ENCODE data around the gene ZIC5.

The ZIC5 gene

DNA sequence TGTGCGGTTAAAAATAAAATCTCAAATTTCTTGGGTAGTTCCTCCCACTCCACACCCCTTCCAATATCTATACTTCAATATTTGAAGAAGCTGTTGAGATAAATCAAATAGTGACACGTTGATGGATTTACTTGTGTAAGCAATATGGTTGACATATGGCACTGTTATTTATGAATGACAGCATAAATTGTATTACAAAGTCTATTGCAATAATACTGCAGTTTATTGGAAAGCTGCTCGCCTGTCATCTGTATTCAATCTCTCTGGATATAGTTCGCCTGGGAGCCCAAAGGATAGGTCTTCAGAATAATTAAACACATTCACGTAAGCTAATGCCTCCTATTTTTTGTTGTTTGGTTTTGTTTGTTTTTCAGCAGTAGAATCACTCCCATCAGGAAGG, 5.0 kb upstream of the ZIC5 start:
- DNase-seq (ENCODE audit: low read depth in 2 of 2) = no peak

DNA sequence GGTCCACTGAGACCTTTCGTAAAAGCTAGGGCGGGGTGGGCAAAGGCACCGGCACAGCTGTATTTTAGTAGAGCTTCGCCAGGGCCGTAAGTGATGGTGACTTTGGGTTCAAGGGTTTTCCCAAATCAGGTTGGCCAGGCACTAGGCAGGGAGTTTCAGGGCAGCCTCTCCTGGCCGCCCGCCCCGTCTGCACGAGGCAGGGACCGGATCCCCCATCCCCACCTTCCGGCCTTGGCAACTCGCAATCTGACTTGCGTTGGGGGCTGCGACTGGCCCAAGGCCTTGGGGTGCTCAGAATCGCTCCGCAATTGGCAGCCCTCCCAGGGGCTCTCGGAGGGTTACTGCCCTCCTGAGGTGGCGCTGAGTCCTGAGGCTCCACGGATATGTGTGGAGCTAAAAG, 4.1 kb upstream of the ZIC5 start:
- DNase-seq (ENCODE audit: low read depth in 2 of 2) = no peak

DNA sequence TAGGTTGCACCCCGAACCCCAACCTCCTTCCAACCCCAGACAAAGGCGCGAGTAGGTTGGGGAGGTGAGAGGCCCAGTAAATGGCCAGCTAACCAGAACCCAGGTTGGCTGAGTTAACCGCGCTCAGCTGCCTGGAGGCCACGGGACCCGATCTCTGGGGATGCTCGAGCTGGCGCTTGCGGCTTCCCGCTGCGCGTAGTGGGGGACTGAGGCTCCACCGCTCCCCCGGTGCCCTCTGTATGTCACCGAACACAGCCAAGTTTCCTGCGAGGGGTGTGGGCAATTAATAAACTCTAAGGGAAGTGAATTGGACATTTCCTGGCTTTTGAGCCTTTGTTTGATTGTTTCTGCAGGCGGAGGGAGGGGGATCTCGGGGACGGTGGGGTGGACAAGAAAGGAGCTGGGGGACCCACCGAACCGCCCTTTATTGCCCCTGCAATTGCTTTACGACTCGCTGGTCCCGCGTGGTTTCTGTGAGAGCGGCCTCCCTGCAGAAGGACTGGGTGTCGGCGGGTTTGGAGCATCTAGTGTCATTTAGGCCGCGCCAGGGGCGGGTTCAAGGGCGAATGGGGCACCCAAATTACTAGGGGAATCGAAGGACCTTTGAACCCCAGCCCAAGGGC, 3.5 kb upstream of the ZIC5 start:
- DNase-seq (ENCODE audit: low read depth in 2 of 2) = no peak

DNA sequence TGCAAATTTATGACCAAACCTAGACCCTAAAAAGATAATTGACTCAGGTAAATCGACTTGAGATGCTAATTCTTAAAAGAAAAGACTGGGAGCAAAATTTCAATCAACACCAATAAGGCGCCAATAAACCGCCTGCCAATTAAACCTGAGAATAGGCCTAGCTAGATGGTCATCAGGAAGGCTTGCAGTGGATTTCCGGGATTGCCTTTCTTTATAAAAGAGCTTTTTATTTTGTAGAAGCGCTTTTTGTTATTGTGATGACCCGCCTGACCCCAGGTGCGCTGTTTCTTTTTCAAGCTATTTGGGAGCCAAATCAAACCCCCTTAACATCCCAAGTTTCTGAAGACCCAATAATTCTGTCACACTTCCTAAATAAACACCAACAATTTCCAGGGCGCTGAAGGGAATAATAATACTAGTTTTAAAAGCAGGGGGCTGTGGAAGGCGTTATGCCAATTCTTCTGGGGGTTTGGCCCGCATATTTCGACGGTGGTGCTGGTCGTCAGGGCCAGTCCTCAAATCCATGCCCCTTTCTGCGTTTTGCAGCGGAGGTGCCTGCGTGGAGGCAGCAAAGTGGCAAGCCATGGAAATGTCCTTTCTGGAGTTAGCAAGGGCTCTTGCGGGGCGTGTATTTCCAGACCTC, 2.9 kb upstream of the ZIC5 start:
- DNase-seq (ENCODE audit: low read depth in 2 of 2) = no peak

DNA sequence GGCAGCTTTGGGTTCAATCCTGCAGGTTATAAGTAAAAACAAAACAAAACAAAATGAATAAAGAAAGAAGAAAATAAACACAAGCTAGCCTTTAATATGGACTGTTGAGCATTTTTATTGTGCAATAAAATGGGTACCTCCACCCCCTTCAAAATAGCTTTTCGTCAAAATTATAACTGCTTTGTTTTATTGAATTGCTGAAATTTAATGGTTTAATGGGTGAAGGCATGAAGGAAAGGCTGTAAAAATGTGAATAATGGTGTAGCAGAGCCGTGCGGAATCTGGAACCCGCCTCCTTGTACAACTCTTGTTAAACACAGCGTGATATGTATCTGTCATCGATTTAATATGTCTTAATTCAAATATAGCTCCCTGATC, 2.2 kb upstream of the ZIC5 start:
- DNase-seq (ENCODE audit: low read depth in 2 of 2) = no peak

DNA sequence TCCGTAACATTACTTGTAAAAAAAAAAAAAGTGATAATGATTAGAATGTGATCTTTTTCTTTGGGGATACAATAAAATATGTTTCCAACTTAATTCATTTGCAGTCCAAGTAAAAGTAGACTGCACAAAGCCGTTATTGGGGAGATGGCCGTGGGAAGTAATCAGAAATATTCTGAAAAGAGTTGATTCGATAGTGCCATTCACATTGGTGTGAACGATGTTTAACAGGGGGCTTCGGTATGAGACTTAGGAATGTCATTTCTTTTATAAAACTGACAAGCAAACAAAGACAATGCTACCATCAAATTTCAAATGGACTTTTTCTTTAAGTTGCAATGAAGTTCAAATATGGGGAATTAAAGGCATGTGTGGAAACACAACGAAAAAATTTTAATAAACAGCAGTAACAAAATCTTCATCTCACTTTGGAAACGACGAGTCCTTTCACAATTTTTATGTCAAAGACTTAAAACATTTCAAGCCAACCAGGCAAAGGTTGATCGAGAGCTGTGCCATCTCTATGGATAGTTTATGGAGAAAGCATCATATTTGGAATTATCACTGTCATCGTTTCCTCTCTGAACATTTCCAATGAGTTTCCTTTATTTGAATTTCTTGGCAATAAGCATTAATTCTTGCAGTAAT, 1.7 kb upstream of the ZIC5 start:
- DNase-seq (ENCODE audit: low read depth in 2 of 2) = no peak

DNA sequence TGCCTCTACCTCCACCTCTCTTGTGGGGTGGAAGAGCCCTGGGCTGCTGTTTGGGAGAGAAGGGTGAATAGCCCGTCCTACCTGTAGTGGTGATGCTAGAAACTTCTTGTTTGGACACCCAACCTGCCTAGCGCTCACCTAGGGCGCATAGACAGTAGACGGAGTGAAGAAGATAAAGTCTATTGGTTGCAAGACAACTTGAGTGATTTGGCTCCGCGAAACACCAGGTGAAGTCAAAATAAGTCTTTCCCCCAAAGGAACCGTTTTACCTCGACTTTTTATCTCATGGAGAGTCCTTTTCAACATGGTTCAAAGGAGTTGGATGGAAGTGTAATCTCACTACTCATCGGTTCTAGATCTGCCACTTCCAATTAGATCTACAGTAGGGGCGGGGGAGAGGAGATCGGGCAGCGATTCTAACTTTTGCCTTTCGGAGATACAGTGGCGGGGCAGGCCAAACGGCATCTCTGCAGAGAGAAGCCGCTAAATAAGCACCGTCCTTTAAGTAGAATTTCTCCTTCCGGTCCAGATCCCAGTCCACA, 694 bp upstream of the ZIC5 start:
- DNase-seq (ENCODE audit: low read depth in 2 of 2) = no peak

DNA sequence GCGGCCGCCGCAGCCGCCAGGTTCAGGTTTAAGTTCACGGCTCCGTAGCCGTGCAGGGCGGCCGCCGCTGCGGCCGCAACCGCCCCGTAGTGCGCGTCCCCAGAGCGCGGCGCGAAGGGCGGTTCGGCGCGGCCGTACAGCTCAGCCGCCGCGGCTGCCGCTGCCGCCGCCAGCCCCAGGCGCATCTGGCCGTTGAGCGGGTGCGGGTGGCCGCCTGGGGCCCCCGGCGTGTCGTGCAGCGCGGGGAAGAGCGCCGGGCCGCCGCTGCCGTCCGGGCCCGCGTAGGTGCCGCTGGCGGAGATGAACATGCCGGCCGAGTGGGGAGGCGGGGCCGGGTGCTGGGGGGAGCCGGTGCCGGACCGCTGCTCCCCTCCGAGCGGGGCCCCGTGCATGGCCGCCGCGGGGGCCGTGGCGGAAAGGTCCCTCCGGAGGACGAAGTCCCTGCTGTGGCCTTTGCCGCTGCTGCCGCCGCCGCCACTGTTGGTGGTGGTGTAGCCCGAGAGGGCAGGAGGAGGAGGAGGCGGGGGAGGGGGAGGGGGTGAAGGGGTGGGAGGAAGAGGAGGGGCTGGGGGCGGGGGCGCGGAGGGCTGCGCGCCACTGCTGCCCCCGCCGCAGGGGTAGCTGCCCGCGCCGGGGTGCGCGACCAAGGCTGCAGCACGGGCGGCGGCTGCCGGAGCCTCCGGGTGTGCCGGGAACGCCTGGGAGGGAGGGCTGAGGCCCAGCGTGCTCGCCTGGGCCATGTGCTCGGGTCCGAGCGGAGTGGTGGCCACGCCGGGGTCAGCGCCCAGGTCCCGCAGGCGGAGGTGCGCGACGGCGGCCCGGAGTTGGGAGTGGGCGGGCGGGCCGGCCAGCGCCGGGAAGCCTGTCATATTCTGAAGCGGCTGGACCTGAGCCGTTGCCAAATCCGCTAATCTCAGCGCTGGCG, 654 bp downstream of the ZIC5 start:
- DNase-seq (ENCODE audit: low read depth in 2 of 2) = no peak

DNA sequence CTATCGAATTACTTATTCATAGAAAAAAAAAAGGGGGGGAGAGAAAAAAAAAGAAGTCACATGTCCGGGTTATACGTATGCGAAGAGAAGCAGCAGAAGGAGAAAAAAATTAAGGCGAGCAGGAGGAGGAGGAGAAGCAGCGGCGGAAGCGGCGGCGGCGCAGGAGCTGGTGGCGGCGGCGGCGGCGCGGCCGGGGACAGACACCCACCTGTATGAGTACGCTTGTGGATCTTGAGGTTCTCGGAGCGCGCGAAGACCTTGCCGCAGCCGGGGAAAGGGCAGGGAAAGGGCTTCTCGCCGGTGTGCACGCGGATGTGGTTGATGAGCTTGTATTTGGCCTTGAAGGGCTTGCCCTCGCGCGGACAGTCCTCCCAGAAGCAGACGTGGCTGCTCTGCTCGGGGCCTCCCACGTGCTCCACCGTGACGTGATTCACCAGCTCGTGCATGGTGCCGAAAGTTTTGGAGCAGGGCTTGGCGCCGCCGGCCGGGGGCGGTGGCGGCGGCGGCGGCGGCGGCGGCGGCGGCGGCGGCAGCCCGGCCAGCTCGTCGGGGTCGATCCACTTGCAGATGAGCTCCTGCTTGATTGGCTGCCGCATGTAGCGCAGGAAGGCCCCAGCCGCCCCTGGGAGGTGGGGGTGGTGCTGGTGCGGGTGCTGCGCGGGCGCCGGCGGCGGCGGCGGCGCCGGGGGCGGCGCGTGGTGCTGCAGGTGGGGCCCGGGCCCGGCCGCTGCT, 1.5 kb downstream of the ZIC5 start:
- DNase-seq (ENCODE audit: low read depth in 2 of 2) = no peak

DNA sequence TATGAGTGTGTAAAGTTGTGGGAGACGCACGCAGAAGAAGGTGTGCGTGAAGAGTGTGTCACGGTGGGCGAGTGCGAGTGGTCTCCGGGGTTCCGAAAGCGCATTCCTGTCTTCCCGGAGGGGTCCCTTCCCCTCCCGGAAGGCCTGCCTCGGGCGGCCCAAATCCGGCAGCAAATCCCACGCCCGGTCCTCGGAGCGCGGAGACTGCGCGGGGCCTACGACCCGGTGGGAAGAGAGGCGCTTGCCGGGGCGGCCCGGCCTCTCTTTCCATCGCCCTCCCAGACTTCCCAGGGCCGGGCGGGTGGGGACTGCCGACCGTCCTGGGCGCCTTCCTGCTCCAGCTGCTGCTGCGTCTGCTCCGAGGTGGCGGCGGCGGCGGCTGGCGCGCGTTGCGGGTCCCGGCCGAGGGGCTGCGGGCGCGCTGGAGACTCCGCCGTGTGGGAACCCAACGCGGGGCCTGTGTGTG, 2.1 kb downstream of the ZIC5 start:
- no peak for DNase-seq (ENCODE audit: low read depth in 2 of 2)

DNA sequence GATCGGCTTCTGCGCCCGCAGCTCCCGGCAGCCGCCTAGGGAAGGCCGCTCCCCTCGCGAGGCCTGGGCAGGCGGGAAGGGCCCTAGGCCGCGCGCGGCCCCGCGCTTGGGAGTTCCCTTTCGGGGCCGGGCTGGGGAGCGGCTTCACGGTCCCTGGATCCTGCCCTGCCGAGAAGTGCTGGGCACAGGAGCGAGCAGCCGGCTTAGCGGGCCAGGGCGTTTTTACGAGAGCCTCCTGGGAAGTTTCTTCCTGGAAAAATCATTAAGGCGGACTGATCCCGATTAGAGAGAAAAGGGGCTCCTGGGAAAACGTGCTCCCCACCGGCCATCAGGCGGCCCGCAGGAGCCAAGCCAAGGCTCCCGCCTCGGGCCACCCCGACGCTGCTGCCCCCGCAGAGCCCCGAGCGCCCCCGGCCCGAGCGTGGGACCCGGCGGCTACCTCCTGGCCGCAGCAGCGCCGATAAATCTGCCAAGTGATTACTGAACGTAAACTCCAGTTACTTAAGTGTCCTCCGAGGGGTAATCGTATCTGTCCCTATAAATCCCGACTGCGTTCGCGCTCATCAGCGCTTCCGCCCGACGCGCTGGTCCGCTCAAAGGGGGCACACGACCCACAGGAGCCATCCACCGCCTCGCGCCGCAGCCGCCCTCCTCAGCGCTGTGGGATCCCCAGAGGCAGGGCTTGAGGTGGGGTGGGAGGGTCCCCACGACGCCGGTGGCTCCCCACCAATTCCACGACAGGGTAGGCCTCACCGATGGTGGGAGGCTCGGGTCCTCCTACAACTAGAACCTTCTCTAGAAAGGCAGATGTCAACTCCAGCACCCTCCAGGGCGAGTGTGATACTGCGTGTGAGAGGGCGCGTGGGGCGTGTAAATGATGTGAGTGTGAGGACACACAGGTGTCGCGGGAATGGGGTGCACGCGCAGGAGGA, 2.8 kb downstream of the ZIC5 start:
- no peak for DNase-seq (ENCODE audit: low read depth in 2 of 2)

DNA sequence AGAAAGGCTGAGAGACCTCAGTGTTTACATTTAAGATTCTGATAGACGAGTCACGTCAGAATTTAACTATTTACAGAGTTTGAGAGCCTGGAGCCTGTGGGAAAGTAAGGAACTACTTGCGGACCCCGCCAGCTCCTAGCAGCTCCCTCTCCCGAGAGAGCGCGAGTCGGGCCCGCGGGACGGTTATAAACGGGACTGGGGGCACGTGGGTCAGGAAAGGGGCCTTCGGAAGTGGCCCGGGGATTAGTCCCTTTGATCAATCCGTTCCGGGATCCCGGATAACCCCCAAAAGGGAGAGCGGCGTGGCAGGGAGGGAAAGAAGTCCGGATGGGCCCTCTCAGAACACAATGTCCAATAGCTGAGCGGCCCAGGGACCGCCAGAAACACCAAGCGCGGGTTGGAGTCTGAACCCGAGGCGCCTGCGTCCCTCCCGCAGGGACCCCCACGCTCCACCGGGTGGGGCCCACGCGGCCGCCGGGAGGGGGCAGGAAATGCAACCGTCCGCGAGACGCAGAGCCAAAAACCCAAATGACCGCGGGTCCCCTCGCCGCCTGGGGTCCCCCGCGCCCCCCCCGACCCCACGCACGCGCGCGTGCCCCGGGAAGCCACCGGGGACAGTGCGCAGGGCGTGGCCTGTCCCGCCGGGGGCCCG, 3.6 kb downstream of the ZIC5 start:
- no peak for DNase-seq (ENCODE audit: low read depth in 2 of 2)

DNA sequence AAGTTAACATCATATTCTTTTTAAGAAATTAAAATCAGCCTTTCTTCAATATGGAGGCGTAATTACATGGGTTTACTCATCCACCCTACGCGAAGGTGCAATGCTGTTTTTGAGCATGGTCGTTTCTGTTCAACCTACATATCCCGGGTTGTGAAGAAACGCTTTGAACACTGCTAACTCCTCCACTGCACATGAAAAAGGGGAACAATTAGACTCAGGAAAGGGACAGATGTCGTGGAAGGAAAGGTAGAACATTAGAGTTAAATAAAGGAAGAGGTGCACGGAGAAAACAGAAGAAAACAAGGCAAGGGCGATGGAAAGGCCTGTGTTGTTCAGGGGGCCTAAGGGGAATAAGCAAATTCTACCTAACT, 4.1 kb downstream of the ZIC5 start:
- no peak for DNase-seq (ENCODE audit: low read depth in 2 of 2)

DNA sequence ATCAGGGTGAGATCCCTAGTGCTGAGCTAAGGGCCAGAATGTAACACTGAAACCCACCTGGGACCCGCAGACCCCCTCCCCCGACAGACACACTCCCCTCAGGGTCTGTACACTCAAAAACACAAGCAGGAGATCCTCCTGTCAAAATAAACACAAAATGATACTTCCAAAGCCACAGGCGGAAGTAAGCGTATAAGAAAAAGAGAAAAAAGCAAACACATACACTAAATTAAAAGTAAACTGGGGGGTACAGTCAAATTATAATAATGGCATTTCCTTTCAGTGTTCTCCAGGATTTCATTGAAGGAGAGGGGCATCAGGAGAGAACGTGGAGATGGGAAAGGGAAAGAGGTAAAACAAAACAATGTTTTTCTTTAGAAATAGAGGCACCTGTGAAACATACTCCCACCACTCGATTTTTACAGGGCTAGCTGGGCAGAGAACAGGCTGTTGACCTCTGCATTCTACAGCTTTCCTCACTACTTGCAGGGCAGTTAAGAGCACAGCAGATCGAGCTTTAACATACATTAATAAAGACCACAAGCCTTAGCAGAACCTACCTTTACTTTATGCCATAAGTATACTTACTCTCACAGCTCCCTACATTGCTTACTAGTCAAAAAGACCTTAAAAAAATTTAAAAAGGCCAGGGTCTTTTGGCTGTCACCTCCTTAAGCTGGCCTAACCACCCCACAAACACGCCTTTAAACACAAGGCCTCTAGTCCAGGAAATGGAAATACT, 5.3 kb downstream of the ZIC5 start:
- DNase-seq (ENCODE audit: low read depth in 2 of 2) = no peak

DNA sequence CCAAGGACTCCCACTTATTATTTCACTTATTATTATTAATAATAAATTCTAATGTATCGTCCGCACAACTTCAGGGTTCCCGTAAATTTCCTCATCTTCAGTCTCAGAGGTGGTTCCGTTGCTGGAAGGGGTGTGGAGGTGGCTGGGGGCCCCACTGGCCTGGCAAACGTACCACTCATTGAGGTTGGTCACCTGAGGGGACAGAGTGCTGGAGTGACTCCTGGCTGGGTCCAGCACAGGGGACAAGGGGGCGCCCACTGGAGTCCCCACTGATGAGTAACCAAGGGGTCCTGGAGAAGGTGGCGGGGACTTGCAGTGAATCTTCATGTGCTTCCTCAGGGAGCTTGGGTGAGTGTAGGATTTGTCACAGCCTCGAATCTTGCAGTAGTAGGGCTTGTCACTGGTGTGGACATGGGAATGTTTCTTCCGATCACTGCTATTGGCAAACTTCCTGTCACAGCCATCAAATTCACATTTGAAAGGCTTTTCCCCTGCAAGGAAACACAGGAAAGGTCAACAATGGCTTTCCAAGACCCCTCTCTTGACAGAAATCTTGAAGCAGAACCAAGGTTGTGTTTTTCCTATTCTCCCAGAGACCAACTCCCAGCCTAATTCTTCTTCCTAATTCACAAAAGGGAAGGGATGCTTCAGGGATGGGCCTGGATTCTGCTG, 6.1 kb downstream of the ZIC5 start:
- no peak for DNase-seq (ENCODE audit: low read depth in 2 of 2)

DNA sequence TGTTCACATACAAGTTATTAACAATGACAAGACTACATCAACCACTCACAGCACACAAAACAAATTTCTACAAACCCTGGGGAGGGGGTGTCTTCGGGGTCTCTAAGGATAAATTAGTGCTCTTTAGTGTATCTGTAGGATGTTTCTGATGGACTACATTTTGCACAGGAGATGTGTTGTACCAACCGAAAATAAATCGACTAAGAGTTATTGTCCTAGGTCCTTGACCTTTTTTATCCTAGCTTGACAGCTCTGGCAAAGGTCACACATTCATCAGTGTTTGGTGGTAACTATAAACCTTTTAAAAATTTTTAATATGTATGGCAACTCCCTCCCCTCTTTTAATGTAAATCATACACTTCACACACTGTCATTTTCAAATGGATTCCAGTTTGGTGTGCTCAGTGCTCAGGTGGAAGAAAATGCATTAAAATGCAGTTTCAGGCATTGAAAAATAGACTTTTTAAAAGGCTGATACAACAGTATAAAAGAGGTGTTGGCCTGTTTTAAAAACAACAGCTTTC, 7.7 kb downstream of the ZIC5 start:
- no peak for DNase-seq (ENCODE audit: low read depth in 2 of 2)

DNA sequence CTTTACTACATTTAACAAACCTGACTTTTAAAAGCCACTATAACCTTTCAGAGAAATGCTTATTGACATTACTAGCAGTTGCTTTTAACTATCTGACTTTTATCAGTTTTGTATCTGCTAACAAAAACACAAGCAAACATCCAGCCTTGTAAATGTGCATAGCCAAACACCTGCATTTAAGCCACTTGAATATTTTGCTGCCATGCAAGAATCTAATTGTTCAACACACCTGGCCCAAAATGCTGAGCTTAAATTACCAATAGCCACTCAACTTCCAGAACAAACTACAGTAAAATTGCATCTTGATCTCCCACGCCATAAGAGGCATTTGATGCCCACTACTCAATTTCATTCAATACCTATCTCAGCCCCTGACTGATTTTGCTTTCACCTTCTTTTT, 9.3 kb downstream of the ZIC5 start:
- DNase-seq (ENCODE audit: low read depth in 2 of 2) = no peak

DNA sequence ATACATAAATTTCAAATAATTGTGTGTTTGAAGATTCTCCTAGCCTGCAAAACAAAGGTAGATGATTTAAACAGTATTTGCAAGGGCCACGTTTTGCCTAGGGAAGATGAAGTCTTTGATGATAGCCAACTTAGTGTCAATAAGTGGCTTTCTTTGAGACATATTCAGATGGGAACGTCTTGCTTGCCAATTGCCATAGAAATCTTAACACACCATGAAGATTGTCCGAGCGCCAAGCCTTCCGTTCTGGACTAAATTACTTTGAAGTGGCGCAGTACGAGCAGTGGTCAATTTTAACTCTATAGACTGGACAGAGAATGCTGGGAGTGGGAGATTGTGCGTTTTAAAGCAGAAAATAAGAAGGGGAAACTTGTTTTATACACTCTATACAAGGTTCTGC, 9.9 kb downstream of the ZIC5 start:
- no peak for DNase-seq (ENCODE audit: low read depth in 2 of 2)
